Coronary artery (tissue), 2 donors: ENCODE measurements around the gene ZKSCAN8.

Source experiments
- DNase-seq: peaks from one replicate; pipeline ENCODE4 v3.0.0-alpha.2; 2017; ENCODE audit warnings: low spot score
- H3K27ac ChIP-seq, 2 donors: fragments of 200-600 bp; sonication (generic); one replicate each; pipeline ENCODE4 v1.5.1; 2016 to 2019
- H3K4me3 ChIP-seq: fragments of 200-600 bp; sonication (generic); 2 replicates; pipeline ENCODE4 v1.5.1; 2016; ENCODE audit warnings: mild to moderate bottlenecking, moderate library complexity
- CTCF ChIP-seq: fragments of 200-600 bp; sonication (generic); IDR thresholded peaks from one replicate; pipeline ENCODE4 v1.5.1; 2019; ENCODE audit warnings: antibody characterized with exemption

Gene ZKSCAN8

GRCh38 chr6:28125401-28125800 lies 16.3 kb upstream of the ZKSCAN8 start:
- Histone ChIP-seq H3K4me3 (no peak overlapping the region), H3K27ac (no peak overlapping the region)
- no peak for DNase-seq
- TF ChIP-seq CTCF = no peak

- no peak for DNase-seq
- peak overlapping the region in 1 of 2 donors; percentile 20 for H3K27ac ChIP-seq
- no peak overlapping the region for H3K4me3 ChIP-seq
- no peak for TF ChIP-seq CTCF
Observed at GRCh38 chr6:28134015-28134414, 7.7 kb upstream of the ZKSCAN8 start.

DNA sequence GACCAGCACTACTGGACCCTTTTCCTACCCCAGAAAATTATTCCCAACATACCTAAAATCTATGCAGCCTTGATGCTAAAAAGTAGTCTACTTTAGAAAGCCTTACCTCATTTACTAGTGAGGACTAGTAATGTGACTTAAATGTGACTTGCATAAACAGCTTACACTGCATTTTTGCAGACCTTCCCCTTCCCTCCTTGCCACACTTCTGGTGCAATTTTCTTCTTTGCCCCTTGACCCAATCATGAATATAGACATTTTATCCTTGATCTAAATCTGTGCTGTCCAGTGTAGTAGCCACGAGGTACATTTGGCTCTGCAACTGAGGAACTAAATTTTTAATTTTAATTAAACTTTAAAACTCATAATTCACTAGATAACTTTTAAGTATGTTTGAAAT lies 7.0 kb upstream of the ZKSCAN8 start:
- H3K27ac ChIP-seq = no peak overlapping the region
- no peak for DNase-seq
- TF ChIP-seq CTCF = no peak
- H3K4me3 ChIP-seq = no peak overlapping the region

DNA sequence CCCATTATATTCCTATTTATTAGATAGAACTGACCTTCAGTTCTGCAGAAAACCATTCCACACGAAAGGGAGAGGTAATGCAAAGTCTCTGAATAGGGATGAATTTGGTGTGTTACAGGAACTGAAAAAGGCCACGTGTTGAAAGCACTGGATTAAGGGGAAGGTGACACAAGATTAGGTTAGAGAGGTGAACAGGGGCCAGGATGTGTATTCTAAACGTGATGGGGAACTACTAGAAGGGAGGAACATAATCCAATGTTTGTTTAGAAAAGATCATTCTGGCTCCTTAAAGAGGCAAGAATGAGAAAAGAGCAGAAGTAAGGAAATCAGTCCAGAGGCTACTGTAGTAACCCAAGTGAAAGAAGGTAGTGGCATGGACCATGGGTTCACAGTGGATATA lies 6.3 kb upstream of the ZKSCAN8 start:
- TF ChIP-seq CTCF = no peak
- DNase-seq = no peak
- no peak overlapping the region for H3K27ac ChIP-seq
- H3K4me3 ChIP-seq = peak overlapping the region; percentile 81

- H3K27ac ChIP-seq = peak overlapping the region; percentile 94
- no peak for TF ChIP-seq CTCF
- H3K4me3 ChIP-seq = peak overlapping the region; percentile 81
- peak; percentile 95 for DNase-seq
Observed at GRCh38 chr6:28136585-28137504, 4.8 kb upstream of the ZKSCAN8 start.

DNA sequence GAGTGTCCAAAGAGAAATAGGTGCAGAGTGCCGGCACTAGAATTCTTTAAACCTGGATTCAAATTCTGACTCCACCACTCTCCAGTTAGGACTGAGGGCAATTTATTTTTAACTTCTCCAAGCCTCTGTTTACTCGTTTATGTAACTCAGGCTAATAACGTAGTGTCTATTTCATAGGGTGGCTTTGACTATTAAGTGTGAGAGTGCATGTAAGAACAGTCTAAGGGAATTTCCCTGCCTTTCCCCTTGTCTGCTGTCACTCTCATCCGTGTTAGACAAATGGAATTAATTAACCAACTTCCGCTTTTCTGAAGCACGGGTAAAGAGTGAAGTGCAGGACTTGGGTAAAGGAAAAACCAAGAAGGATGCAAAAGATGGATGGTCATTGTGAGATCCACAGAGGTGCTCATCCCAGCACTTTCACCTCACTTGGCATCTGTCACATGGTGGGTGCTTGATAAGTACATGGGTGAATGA lies 4.1 kb upstream of the ZKSCAN8 start:
- peak overlapping the region; percentile 81 for H3K4me3 ChIP-seq
- DNase-seq = no peak
- H3K27ac ChIP-seq = peak overlapping the region; percentile 94
- no peak for TF ChIP-seq CTCF
